Measurements from ENCODE around the gene PLXNB3. TPM values are rescaled to one million over a fixed set of nuclear protein-coding genes. Genes with fewer than 3 reads are reported as not detected.

The PLXNB3 gene
- total and polyA plus RNA-seq, 12 donors = 1.1 to 119 (median 41.4) TPM

- Histone ChIP-seq H3K9me3 (replicated peaks in 1 of 3) (no peaks in the 10 kb centered on the region), H3K4me3 (no peak overlapping the region), H3K4me1 (replicated peaks in 1 of 2) (peaks cover 0 to 1% of the 10 kb centered on the region in 2 donors), H3K27ac (no peak overlapping the region), H3K36me3 (replicated peaks in 1 of 2) (peaks cover 0 to 12% of the 10 kb centered on the region in 2 donors), H3K27me3 (no peaks in the 10 kb centered on the region)
- intact Hi-C loops (cut with DNase I) = no loop called here
- DNase-seq = no peak
- TF ChIP-seq CTCF (IDR thresholded peaks at IDR 0.05) = no peak
- TF ChIP-seq POLR2A (IDR thresholded peaks at IDR 0.05) = no peak
- WGBS, 4 donors = 80 to 93% (median 89%) methylated on average over 7 of the region's 7 CpGs
These were observed 36.7 kb downstream of the PLXNB3 start for GRCh38 chrX:153800746-153801145.

GRCh38 chrX:153801669-153802068, 37.6 kb downstream of the PLXNB3 start:
- intact Hi-C loops (cut with DNase I) = no loop called here
- peaks cover 0 to 9% of the 10 kb centered on the region in 2 donors for H3K36me3 ChIP-seq (replicated peaks in 1 of 2)
- 78 to 88% (median 87%) methylated on average over 4 to 8 of the region's 8 CpGs; no CpG with 5 or more reads in 1 of the 4 donors for WGBS, 4 donors
- no peak overlapping the region for H3K4me3 ChIP-seq
- DNase-seq = no peak
- no peaks in the 10 kb centered on the region for H3K9me3 ChIP-seq (replicated peaks in 1 of 3)
- no peaks in the 10 kb centered on the region for H3K27me3 ChIP-seq
- no peaks in the 10 kb centered on the region for H3K4me1 ChIP-seq (replicated peaks in 1 of 2)
- H3K27ac ChIP-seq = no peak overlapping the region
- TF ChIP-seq POLR2A (IDR thresholded peaks at IDR 0.05) (no peak), CTCF (IDR thresholded peaks at IDR 0.05) (no peak)

- no peaks in the 10 kb centered on the region for H3K27me3 ChIP-seq
- H3K27ac ChIP-seq = no peak overlapping the region
- intact Hi-C loops (cut with DNase I) = no loop called here
- H3K4me3 ChIP-seq = no peak overlapping the region
- no peaks in the 10 kb centered on the region for H3K4me1 ChIP-seq (replicated peaks in 1 of 2)
- no peaks in the 10 kb centered on the region for H3K9me3 ChIP-seq (replicated peaks in 1 of 3)
- TF ChIP-seq CTCF (IDR thresholded peaks at IDR 0.05) (no peak), POLR2A (IDR thresholded peaks at IDR 0.05) (no peak)
- 64 to 96% (median 77%) methylated on average over 5 to 14 of the region's 14 CpGs for WGBS, 4 donors
- DNase-seq = no peak
- H3K36me3 ChIP-seq (replicated peaks in 1 of 2) = peaks cover 0 to under 1% of the 10 kb centered on the region in 2 donors
These were observed 38.5 kb downstream of the PLXNB3 start for GRCh38 chrX:153802513-153803045.

- no peaks in the 10 kb centered on the region for H3K9me3 ChIP-seq (replicated peaks in 1 of 3)
- WGBS, 4 donors = 94 to 97% (median 96%) methylated on average over 50 to 86 of the region's 87 CpGs
- intact Hi-C loops (cut with DNase I) = no loop called here
These were observed 39.4 kb downstream of the PLXNB3 start for GRCh38 chrX:153803211-153804099.

More at GRCh38 chrX:153803211-153804099, 39.4 kb downstream of the PLXNB3 start:
- Histone ChIP-seq H3K4me1 (replicated peaks in 1 of 2) (no peaks in the 10 kb centered on the region), H3K27me3 (no peaks in the 10 kb centered on the region), H3K36me3 (replicated peaks in 1 of 2) (no peaks in the 10 kb centered on the region), H3K4me3 (no peak overlapping the region), H3K27ac (no peak overlapping the region)
- no peak for DNase-seq
- TF ChIP-seq POLR2A (IDR thresholded peaks at IDR 0.05) (no peak), CTCF (IDR thresholded peaks at IDR 0.05) (no peak)

Data from adrenal gland (tissue), 12 donors.